GM18519 (cell line): ENCODE results near the gene SEC24A.
"Not testable (repeated sequence)": the region's sequence is repeated elsewhere in the genome, so short reads cannot be mapped to it uniquely, and the experiment has no call there.

ENCODE experiments used
- ATAC-seq: cut with Tn5 transposase; IDR thresholded peaks from one replicate; pipeline ENCODE4 v1.9.1; 2021; ENCODE audit warnings: mild to moderate bottlenecking, moderate library complexity; ENCODE audit not compliant: unreplicated experiment, low FRiP score

The SEC24A gene

GRCh38 chr5:134648425-134649162 lies at the start of gene SEC24A:
Gene SEC24A (plus strand): TSS chr5:134648785. CDS start chr5:134649077, 292 bp downstream.
- peak; percentile 74 for ATAC-seq

- not testable (repeated sequence) for ATAC-seq
Measured at GRCh38 chr5:134599820-134600219, 48.8 kb upstream of the SEC24A start.

GRCh38 chr5:134600600-134600999 lies 48.0 kb upstream of the SEC24A start:
- ATAC-seq = no peak

GRCh38 chr5:134603059-134603458 lies 45.5 kb upstream of the SEC24A start:
- no peak for ATAC-seq

GRCh38 chr5:134604908-134605307 lies 43.7 kb upstream of the SEC24A start:
- no peak for ATAC-seq

GRCh38 chr5:134606726-134607125 lies 41.9 kb upstream of the SEC24A start:
- ATAC-seq = no peak

GRCh38 chr5:134608555-134608954 lies 40.0 kb upstream of the SEC24A start:
- no peak for ATAC-seq

GRCh38 chr5:134609232-134609851 lies 39.2 kb upstream of the SEC24A start:
- no peak for ATAC-seq

GRCh38 chr5:134610725-134611124 lies 37.9 kb upstream of the SEC24A start:
- no peak for ATAC-seq

- ATAC-seq = no peak
Measured at GRCh38 chr5:134611515-134611914, 37.1 kb upstream of the SEC24A start.

GRCh38 chr5:134614450-134615085 lies 34.0 kb upstream of the SEC24A start:
- no peak for ATAC-seq

GRCh38 chr5:134620634-134621033 lies 28.0 kb upstream of the SEC24A start:
- ATAC-seq = no peak

GRCh38 chr5:134625559-134625958 lies 23.0 kb upstream of the SEC24A start:
- ATAC-seq = no peak

- ATAC-seq = no peak
Measured at GRCh38 chr5:134626369-134627014, 22.1 kb upstream of the SEC24A start.

- ATAC-seq = no peak
Measured at GRCh38 chr5:134634227-134634626, 14.4 kb upstream of the SEC24A start.

GRCh38 chr5:134635366-134635765 lies 13.2 kb upstream of the SEC24A start:
- not testable (repeated sequence) for ATAC-seq

GRCh38 chr5:134637116-134637721 lies 11.4 kb upstream of the SEC24A start:
- no peak for ATAC-seq

GRCh38 chr5:134638760-134639201 lies 9.8 kb upstream of the SEC24A start:
- ATAC-seq = no peak

GRCh38 chr5:134642931-134643530 lies 5.6 kb upstream of the SEC24A start:
- ATAC-seq = no peak

GRCh38 chr5:134647750-134648424 lies 698 bp upstream of the SEC24A start:
- peak; percentile 28 for ATAC-seq
